Kidney epithelial cell (primary cell): Measurements from ENCODE around the gene MEIS3. TPM values are rescaled to one million over a fixed set of nuclear protein-coding genes. Genes with fewer than 3 reads are reported as not detected.

Source experiments
- DNase-seq: peaks from one replicate; pipeline ENCODE4 v3.0.0-alpha.2; 2010; ENCODE audit warnings: low read depth
- H3K27me3 ChIP-seq: 2 replicates; pipeline ENCODE4 v1.6.0; 2011; ENCODE audit warnings: low read length; ENCODE audit not compliant: control insufficient read depth, insufficient read depth
- H3K36me3 ChIP-seq: 2 replicates; pipeline ENCODE4 v1.5.1; 2011; ENCODE audit warnings: low read length; ENCODE audit not compliant: control insufficient read depth, insufficient read depth
- H3K4me3 ChIP-seq: 2 replicates; pipeline ENCODE4 v1.5.1; 2011; ENCODE audit warnings: low read depth, mild to moderate bottlenecking, control low read depth, low read length
- total RNA-seq: library from RNA; depleted of rRNA; stranded (reverse); fragments of >200 nt; gene quantifications from 2 replicates; pipeline ENCODE4 v1.2.3, GENCODE V29; 2015
- TF ChIP-seq, protein P1 (sequence below): IDR thresholded peaks from 2 replicates; pipeline ENCODE4 v1.5.1; 2011; ENCODE audit warnings: mild to moderate bottlenecking, moderate library complexity, low read length, control low read depth, inconsistent platforms; ENCODE audit not compliant: insufficient read depth, poor library complexity, severe bottlenecking

Gene MEIS3
- total RNA-seq, 1 donor from 2014 or later = 2.3 TPM

DNA sequence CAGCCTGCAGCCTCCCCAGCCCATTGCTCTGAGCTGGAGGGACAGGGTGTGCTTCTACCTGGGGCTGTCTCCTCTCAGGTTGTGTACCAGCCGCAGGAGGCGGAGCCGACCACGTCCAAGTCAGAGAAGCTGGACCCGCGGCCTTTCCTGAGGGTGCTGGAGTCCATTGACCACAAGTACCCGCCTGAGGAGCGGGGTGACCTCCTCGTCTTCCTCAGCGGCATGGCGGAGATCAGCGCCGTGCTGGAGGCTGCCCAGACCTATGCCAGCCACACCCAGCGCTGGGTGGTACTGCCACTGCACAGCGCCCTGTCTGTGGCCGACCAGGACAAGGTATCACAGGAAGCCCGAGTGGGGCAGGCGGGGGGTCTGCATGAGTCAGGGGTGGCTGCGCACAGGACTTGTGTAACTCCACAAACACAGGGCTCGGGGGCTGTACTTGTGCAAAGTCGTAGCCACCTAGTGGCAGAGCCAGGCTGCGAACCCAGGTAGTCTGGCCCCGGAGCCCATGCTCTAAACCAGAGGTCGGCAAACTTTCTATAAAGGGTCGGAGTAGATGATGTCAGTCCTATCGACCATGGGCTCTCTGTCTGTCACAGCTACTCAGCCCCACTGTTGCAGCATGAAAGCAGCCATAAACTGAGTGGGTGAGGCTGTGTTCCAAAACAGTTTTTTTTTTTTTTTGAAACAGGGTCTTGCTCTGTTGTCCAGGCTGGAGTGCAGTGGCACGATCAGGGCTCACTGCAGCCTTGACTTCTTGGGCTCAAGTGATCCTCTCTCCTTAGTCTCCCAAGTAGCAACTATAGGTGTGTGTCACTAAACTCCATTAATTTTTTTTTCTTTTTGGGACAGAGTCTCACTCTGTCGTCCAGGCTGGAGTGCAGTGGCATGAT lies 61.3 kb downstream of the MEIS3 start:
- Histone ChIP-seq H3K36me3 (peaks cover 7% of the 10 kb centered on the region), H3K27me3 (no peaks in the 10 kb centered on the region), H3K4me3 (no peak overlapping the region)
- TF ChIP-seq, protein P1, sequence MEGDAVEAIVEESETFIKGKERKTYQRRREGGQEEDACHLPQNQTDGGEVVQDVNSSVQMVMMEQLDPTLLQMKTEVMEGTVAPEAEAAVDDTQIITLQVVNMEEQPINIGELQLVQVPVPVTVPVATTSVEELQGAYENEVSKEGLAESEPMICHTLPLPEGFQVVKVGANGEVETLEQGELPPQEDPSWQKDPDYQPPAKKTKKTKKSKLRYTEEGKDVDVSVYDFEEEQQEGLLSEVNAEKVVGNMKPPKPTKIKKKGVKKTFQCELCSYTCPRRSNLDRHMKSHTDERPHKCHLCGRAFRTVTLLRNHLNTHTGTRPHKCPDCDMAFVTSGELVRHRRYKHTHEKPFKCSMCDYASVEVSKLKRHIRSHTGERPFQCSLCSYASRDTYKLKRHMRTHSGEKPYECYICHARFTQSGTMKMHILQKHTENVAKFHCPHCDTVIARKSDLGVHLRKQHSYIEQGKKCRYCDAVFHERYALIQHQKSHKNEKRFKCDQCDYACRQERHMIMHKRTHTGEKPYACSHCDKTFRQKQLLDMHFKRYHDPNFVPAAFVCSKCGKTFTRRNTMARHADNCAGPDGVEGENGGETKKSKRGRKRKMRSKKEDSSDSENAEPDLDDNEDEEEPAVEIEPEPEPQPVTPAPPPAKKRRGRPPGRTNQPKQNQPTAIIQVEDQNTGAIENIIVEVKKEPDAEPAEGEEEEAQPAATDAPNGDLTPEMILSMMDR = peak; percentile 15
- no peak for DNase-seq

DNA sequence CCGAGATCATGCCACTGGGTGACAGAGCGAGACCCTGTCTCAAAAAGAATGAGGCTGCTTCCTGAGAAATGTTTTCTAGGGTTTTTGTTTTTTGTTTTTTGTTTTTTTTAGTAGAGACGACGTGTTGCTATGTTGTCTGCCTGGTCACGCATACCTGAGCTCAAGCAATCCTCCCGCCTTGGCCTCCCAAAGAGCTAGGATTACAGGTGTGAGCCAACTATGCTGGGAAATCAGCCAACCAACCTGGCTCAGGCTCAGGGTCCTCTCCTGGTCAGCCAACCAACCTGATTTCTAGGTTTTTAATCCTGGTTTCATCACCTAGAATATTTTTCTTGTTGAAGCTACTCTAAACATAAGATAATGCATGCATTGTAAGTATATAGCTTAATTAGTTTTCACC lies 62.4 kb downstream of the MEIS3 start:
- Histone ChIP-seq H3K27me3 (no peaks in the 10 kb centered on the region), H3K4me3 (no peak overlapping the region), H3K36me3 (peaks cover 7% of the 10 kb centered on the region)
- TF ChIP-seq, protein P1 = no peak
- no peak for DNase-seq

DNA sequence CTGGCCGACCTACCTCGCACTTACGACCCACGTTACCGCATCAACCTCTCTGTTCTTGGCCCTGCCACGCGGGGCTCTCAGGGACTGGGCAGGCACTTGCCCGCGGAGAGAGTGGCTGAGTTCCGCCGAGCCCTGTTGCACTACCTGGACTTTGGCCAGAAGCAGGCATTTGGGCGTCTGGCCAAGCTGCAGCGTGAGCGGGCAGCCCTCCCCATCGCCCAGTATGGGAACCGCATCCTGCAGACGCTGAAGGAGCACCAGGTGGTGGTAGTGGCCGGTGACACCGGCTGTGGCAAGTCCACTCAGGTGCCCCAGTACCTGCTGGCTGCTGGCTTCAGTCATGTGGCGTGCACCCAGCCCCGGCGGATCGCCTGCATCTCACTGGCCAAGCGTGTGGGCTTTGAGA lies 66.0 kb downstream of the MEIS3 start:
- H3K27me3 ChIP-seq = no peaks in the 10 kb centered on the region
- peaks cover 3% of the 10 kb centered on the region for H3K36me3 ChIP-seq
- TF ChIP-seq, protein P1 = no peak
- no peak for DNase-seq
- H3K4me3 ChIP-seq = no peak overlapping the region

Other genes with a start within 250 kb of the MEIS3 start
- gene BBC3, start 188.3 kb downstream of the MEIS3 start, total RNA-seq = 46.8 and 64.7 TPM in 2 replicates
- 13.8 and 16.5 TPM in 2 replicates for gene CCDC9, start 163.0 kb downstream of the MEIS3 start, total RNA-seq
- gene INAFM1, start 144.6 kb downstream of the MEIS3 start, total RNA-seq = 2.2 and 3.9 TPM in 2 replicates
- gene C5AR1, start 109.7 kb downstream of the MEIS3 start, total RNA-seq = not detected in 2 replicates
- gene C5AR2, start 87.4 kb downstream of the MEIS3 start, total RNA-seq = not detected in 2 replicates
- gene DHX34, start 70.2 kb downstream of the MEIS3 start, total RNA-seq = 18.1 and 27.1 TPM in 2 replicates
- gene SLC8A2, start 52.4 kb upstream of the MEIS3 start, total RNA-seq = not detected in 2 replicates
- 6.0 and 6.6 TPM in 2 replicates for gene KPTN, start 64.7 kb upstream of the MEIS3 start, total RNA-seq
- 127 and 142 TPM in 2 replicates for gene NAPA, start 95.5 kb upstream of the MEIS3 start, total RNA-seq
- not detected in 2 replicates for gene ZNF541, start 153.6 kb upstream of the MEIS3 start, total RNA-seq
- 11.2 and 13.8 TPM in 2 replicates for gene BICRA, start 189.6 kb upstream of the MEIS3 start, total RNA-seq